ENCODE results near the gene KHK.

GRCh38 chr2:27109083-27109482 lies 22.5 kb downstream of the KHK start:
- TF ChIP-seq, protein P1, sequence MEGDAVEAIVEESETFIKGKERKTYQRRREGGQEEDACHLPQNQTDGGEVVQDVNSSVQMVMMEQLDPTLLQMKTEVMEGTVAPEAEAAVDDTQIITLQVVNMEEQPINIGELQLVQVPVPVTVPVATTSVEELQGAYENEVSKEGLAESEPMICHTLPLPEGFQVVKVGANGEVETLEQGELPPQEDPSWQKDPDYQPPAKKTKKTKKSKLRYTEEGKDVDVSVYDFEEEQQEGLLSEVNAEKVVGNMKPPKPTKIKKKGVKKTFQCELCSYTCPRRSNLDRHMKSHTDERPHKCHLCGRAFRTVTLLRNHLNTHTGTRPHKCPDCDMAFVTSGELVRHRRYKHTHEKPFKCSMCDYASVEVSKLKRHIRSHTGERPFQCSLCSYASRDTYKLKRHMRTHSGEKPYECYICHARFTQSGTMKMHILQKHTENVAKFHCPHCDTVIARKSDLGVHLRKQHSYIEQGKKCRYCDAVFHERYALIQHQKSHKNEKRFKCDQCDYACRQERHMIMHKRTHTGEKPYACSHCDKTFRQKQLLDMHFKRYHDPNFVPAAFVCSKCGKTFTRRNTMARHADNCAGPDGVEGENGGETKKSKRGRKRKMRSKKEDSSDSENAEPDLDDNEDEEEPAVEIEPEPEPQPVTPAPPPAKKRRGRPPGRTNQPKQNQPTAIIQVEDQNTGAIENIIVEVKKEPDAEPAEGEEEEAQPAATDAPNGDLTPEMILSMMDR (IDR thresholded peaks at IDR 0.05), result no peak
- TF ChIP-seq POLR2AphosphoS5 (IDR thresholded peaks at IDR 0.05), result no peak
